H1 (cell line): ENCODE results near the gene DEAF1. TPM values are rescaled to one million over a fixed set of nuclear protein-coding genes. Genes with fewer than 3 reads are reported as not detected.

Experiments
- GABPA ChIP-seq: IDR thresholded peaks from 2 replicates; pipeline ENCODE4 v1.6.1; 2011; ENCODE audit warnings: mild to moderate bottlenecking, low read length, moderate library complexity, borderline replicate concordance; ENCODE audit not compliant: insufficient read depth
- KDM5A ChIP-seq: fragments of 200-600 bp; IDR thresholded peaks from 2 replicates; pipeline ENCODE4 v1.7.1; 2012; ENCODE audit warnings: mild to moderate bottlenecking, low read length, inconsistent platforms, mixed read lengths
- POLR2AphosphoS5 ChIP-seq: IDR thresholded peaks from 2 replicates; pipeline ENCODE4 v1.6.1; 2011; ENCODE audit warnings: low read depth, low read length
- SP2 ChIP-seq: IDR thresholded peaks from 2 replicates; pipeline ENCODE4 v1.6.1; 2012; ENCODE audit warnings: mild to moderate bottlenecking, low read length, inconsistent platforms
- polyA plus RNA-seq, 7 experiments: library from polyadenylated mRNA; depleted of rRNA in 3 of 7; stranded (reverse) in 5 of 7; unstranded in 2 of 7; fragments of >200 nt in 5 of 7; fragments of 200-250 nt in 2 of 7; gene quantifications; 1 replicate in 5 of 7; 2 replicates in 1 of 7; 4 replicates in 1 of 7; pipeline versions ENCODE4 v1.2.1 to v1.2.3, GENCODE V29; 2011 to 2013; ENCODE audit warnings: missing spikeins in 2 of 7, mixed read lengths in 2 of 7
- total RNA-seq: library from RNA; stranded (reverse); fragmentation: NEBNext Ultra II Directional; extraction: Animal tissue kit (Norgen Biotek cat#: 25700); gene quantifications from 2 replicates; pipeline ENCODE4 v1.2.1, GENCODE V29; 2021

Gene DEAF1
- total and polyA plus RNA-seq, 2 of the 8 experiments (the other 6 are each of a cell fraction or from before 2014, with no cell fraction given): 47.3 to 58.4 TPM

GRCh38 chr11:617199-617911 is 77.7 kb downstream of the DEAF1 start (continued):
- TF ChIP-seq SP2 (no peak), POLR2AphosphoS5 (no peak), KDM5A (no peak), GABPA (no peak)
